Activated T-helper 1 cell treated with anti-CD3 and anti-CD28 coated beads, Interleukin-12 subunit alpha, Interleukin-12 subunit beta, Interleukin-2, Interleukin-4 antibody, amounts not matched to agents 30 ng/mL and 10 ng/mL and 1 ng/mL, durations not matched to agents 14 hours and 24 hours and 36 hours (primary cell): ENCODE data around the gene SCTR. TPM values are rescaled to one million over a fixed set of nuclear protein-coding genes. Genes with fewer than 3 reads are reported as not detected.

Experiments
- DNase-seq: peaks from one replicate; pipeline ENCODE4 v3.0.0; 2021; ENCODE audit warnings: low spot score
- H3K27ac Mint-ChIP-seq: one replicate; pipeline ENCODE4 v1.8.0; 2021; ENCODE audit warnings: mild to moderate bottlenecking, mixed read lengths
- H3K27me3 Mint-ChIP-seq: one replicate; pipeline ENCODE4 v1.8.0; 2022; ENCODE audit warnings: mild to moderate bottlenecking, moderate library complexity, mixed read lengths; ENCODE audit not compliant: insufficient read depth
- H3K36me3 Mint-ChIP-seq: one replicate; pipeline ENCODE4 v1.8.0; 2021; ENCODE audit warnings: low read depth, mixed read lengths
- H3K4me1 Mint-ChIP-seq: one replicate; pipeline ENCODE4 v1.8.0; 2021; ENCODE audit warnings: low read depth, mixed read lengths
- H3K4me3 Mint-ChIP-seq: one replicate; pipeline ENCODE4 v1.8.0; 2021; ENCODE audit warnings: mild to moderate bottlenecking, moderate library complexity, mixed read lengths
- H3K9me3 Mint-ChIP-seq: one replicate; pipeline ENCODE4 v1.8.0; 2021; ENCODE audit warnings: mixed read lengths
- intact Hi-C: fragments of 100-400 bp; cut with micrococcal nuclease; formaldehyde crosslinking; loops from one replicate; pipeline ENCODE4 v1.15.1; 2024
- total RNA-seq: library from RNA; stranded (reverse); gene quantifications from 2 replicates; pipeline ENCODE4 v1.2.3, GENCODE V29; 2022

Gene SCTR
- total RNA-seq, 1 donor from 2014 or later: not detected

DNA sequence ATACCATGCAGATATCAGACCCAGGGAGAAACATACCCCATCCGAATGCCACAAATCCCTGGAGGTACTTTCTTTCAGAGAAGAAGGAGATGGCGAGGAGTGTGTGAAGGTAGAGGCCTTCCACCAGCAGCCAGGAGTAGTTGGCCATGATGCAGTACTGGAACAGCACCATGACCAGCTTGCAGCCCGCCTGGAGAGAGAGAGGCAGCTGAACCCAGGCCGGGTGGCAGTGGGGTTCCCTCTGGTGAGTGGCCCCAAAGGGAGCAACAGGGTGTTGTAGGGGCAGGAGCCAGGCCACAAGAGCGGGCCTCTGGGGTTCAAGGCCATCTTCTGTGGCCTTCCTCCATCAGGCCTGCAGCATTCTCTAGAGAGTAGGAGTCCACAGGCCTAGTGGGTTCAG, 62.5 kb downstream of the SCTR start:
- Mint-ChIP-seq H3K4me1 (no peaks in the 10 kb centered on the region), H3K27me3 (peaks cover 5% of the 10 kb centered on the region), H3K9me3 (no peaks in the 10 kb centered on the region), H3K4me3 (no peak overlapping the region), H3K27ac (no peak overlapping the region), H3K36me3 (no peaks in the 10 kb centered on the region)
- intact Hi-C loops: no loop called here
- no peak for DNase-seq

DNA sequence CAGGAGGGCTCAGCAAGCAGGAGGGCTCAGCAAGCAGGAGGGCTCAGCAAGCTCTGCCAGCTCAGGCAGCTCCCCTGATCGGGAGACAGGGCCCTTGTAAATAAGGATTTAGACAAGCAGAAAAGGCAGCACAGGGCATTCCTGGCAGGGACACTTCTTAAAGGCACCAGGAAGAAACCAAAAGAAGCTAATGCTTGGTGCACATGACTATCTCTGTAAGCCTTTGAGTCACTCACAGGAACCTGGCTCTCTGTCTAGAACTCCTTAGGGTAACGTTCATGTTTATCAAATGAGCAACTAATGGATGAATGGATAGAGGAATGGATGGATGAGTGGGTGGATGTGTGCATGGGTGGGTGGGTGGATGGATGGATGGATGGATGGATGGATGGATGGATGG, 64.2 kb downstream of the SCTR start:
- intact Hi-C loops: no loop called here
- no peaks in the 10 kb centered on the region for H3K9me3 Mint-ChIP-seq

DNA sequence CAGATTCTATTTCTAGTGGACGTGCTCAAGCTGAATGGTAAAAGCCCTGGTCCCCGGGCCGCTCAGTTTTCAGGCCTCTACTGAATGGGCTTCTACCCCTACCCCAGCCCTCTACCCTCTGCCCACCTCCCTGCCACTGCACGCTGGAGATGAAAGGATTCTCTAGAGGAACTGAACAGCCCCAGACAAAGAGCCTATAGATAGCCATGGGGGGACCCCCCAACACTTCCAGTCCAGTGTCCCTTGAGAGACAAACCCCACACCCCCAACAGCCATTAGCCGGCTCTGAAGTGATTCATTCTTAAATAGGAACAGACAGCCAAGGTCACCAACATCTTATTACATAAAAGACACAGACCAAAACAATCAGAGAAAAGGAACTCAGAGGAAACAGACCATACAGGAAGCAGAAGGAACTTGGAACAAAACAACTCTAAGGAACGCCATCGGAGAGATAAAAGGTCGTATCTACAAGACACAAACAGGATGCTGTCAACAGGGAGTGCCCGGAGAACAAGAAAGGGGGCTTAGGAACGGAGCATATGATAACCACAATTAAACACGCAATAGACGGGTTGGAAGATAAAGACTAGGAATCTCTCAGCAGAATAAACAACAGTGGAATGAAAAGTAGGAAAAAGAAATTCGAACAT, 69.1 kb downstream of the SCTR start:
- peaks cover 13% of the 10 kb centered on the region for H3K27me3 Mint-ChIP-seq
- H3K4me3 Mint-ChIP-seq: no peak overlapping the region
- H3K9me3 Mint-ChIP-seq: no peaks in the 10 kb centered on the region
- no peak overlapping the region for H3K27ac Mint-ChIP-seq
- intact Hi-C loops: no loop called here
- DNase-seq: no peak
- H3K36me3 Mint-ChIP-seq: no peaks in the 10 kb centered on the region
- H3K4me1 Mint-ChIP-seq: no peaks in the 10 kb centered on the region

More for the DNA sequence above, 64.2 kb downstream of the SCTR start:
- Mint-ChIP-seq H3K27ac (no peak overlapping the region), H3K36me3 (no peaks in the 10 kb centered on the region), H3K4me1 (no peaks in the 10 kb centered on the region), H3K27me3 (peaks cover 7% of the 10 kb centered on the region), H3K4me3 (no peak overlapping the region)
- DNase-seq: no peak

DNA sequence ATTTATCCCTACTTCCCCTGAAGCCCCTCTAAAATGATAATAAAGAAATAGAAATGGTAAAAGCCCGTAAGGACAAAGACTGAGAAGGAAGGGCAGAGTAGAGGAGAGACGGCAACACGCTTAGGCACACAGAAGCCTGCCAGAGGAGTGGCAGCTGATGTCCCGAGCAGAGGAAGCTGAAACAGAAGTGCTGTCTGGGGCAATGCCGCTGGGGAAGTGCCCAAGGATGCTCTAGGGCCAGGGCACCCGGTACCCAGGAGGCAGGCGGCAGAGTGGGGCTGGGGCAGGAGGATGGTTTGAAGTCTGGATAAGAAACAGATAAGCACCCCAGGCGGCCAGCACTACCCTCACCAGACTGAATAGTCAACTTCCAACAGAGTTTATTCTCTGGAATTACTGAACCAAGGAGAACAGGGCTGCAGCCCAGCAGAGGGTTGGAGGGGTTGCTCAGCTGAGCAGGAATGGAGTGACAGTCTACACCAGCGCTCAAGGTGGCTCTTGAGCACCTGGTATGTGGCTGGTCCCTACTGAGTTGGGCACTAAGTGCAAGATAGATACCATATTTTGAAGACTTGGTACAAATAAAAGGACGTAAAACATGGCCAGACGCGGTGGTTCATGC, 70.2 kb downstream of the SCTR start:
- no peak for DNase-seq
- Mint-ChIP-seq H3K4me3 (no peak overlapping the region), H3K27ac (no peak overlapping the region), H3K36me3 (no peaks in the 10 kb centered on the region), H3K9me3 (no peaks in the 10 kb centered on the region), H3K27me3 (peaks cover 20% of the 10 kb centered on the region), H3K4me1 (no peaks in the 10 kb centered on the region)
- intact Hi-C loops: no loop called here

DNA sequence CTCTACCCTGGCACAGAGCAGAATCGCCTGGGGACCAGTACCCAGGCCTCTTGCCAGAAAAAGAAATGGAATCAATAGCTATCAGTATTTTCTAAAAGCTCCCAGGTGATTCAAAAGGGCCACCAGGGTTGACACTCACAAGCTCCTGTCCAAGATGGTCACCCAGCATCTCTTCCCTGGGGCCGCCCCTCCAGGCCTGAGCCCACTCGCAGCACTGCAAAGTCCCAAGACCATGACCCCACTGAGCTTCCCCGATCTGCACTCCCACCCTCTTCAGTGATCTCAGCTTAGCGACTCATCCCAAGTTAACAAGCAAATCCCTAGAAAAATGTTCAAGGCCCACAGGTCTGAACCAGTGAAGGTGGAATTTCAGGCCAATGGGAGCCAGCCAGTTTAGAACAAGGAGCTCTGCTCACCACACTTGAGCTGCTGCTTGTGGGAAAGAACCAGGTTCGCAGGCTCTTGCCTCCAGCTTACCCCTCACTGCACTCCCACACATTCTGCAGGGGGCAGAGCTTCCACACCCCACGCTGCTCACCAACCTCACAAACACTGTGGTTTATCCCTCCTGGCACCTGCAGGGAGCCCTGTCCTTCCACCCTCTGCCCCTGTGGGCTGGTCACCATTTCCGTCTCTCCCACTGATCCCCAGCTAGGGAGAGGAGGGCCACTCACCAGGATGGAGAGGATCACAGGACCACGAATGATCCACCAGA, 72.8 kb downstream of the SCTR start:
- Mint-ChIP-seq H3K4me1 (peaks cover 8% of the 10 kb centered on the region), H3K36me3 (no peaks in the 10 kb centered on the region), H3K9me3 (no peaks in the 10 kb centered on the region), H3K4me3 (no peak overlapping the region), H3K27me3 (peaks cover 22% of the 10 kb centered on the region), H3K27ac (no peak overlapping the region)
- intact Hi-C loops: no loop called here
- DNase-seq: no peak

DNA sequence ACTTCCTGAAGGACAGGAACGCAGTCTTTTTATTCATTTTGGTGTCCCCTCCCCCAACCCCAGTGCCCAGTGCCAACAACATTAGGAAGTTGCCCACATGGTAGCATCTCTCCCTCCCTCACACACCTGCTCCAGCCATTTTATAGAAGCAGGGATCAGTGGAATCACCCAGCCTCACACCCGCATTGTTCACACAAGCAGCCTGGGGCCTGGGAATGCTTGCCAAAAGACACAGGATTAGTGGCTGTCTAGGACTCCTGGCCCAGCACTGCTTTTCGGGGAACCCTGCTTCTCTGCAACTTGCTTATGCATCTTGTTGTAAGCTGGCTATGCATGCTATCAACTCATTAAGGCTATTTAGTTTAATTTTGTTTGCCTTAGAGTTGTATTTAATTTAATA, 74.8 kb downstream of the SCTR start:
- Mint-ChIP-seq H3K27ac (no peak overlapping the region), H3K27me3 (peaks cover 15% of the 10 kb centered on the region), H3K36me3 (no peaks in the 10 kb centered on the region), H3K4me1 (peaks cover 8% of the 10 kb centered on the region), H3K9me3 (no peaks in the 10 kb centered on the region), H3K4me3 (no peak overlapping the region)
- intact Hi-C loops: no loop called here
- DNase-seq: no peak

DNA sequence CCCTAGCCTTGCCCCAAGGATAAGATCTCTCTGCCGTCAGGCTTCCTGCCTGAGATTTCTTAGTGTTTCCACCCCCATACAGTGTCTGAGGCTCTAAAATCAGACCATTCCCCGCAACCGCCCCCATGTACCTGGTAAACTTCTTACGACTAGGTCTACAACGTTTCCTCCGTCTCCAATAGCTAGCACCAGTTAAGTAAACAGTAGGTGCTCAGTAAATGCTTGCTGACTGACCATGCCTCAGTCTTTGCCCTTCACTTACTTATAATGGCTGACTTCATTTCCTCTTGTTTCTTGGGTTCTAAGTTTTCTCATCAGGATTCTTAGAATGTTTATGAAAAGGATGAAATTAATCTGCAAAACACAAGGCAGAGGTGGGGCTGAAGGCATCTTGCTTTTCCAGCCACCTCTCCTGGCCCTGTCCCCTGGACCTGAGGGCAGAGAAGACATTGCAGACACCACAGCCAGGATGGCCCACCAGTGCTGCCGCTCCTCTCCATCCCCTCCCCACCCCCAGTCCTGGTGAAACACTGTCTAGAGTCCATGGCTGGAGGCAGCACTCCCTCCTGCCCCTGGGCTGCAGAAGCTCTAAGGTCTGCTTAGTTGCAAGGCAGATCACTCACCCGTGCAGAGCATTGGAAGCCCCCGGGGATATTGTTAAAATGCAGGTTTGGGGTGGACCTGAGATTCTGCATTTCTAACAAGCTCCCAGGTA, 75.7 kb downstream of the SCTR start:
- Mint-ChIP-seq H3K4me1 (peaks cover 8% of the 10 kb centered on the region), H3K27ac (no peak overlapping the region), H3K27me3 (peaks cover 15% of the 10 kb centered on the region), H3K9me3 (no peaks in the 10 kb centered on the region), H3K36me3 (no peaks in the 10 kb centered on the region), H3K4me3 (no peak overlapping the region)
- intact Hi-C loops: no loop called here
- DNase-seq: no peak

DNA sequence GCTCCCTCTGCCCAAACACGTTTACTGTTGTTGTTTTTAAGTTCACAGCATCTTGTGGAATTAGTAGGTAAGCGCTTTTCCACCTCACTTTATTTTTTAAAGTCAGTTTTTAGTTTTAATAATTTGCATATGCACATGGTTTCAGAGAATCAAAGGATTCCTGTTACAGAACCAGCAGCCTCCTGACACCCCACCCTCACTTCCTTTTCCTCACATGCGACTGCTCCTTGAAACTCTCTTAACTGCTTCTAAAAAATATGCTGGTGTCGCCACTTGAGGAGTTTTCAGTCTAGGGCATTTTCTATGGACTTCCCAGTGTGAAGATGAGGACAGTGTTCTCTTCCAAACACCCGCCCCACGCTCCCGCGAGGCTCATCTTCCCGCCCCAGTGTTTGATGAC, 78.2 kb downstream of the SCTR start:
- intact Hi-C loops: no loop called here
- H3K9me3 Mint-ChIP-seq: no peaks in the 10 kb centered on the region
- no peak overlapping the region for H3K4me3 Mint-ChIP-seq
- no peaks in the 10 kb centered on the region for H3K36me3 Mint-ChIP-seq
- no peak for DNase-seq
- peaks cover 13% of the 10 kb centered on the region for H3K27me3 Mint-ChIP-seq
- H3K27ac Mint-ChIP-seq: no peak overlapping the region
- H3K4me1 Mint-ChIP-seq: peaks cover 8% of the 10 kb centered on the region

DNA sequence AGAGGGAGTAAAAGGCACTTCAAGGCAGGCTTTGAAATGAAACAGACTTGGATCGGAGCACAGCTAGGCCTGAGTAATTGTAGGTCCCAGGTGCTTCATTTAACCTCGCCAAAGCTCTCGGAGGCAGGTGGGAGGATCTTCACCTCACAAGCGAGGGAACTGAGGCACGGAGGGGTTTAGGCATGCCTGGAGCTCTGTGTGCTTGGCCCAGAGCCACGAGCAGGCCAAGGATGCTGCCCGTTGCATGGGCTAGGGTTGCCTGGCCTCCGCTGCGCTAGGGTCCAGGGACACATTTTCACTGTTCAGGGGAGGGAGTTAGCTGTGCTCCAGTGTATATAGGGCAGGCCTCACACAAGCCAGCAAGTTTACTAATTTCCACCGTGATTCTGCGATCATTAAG, 81.4 kb downstream of the SCTR start:
- H3K4me1 Mint-ChIP-seq: no peaks in the 10 kb centered on the region
- H3K27me3 Mint-ChIP-seq: no peaks in the 10 kb centered on the region
- H3K9me3 Mint-ChIP-seq: no peaks in the 10 kb centered on the region
- no peak overlapping the region for H3K27ac Mint-ChIP-seq
- DNase-seq: no peak
- intact Hi-C loops: no loop called here
- no peaks in the 10 kb centered on the region for H3K36me3 Mint-ChIP-seq
- no peak overlapping the region for H3K4me3 Mint-ChIP-seq

DNA sequence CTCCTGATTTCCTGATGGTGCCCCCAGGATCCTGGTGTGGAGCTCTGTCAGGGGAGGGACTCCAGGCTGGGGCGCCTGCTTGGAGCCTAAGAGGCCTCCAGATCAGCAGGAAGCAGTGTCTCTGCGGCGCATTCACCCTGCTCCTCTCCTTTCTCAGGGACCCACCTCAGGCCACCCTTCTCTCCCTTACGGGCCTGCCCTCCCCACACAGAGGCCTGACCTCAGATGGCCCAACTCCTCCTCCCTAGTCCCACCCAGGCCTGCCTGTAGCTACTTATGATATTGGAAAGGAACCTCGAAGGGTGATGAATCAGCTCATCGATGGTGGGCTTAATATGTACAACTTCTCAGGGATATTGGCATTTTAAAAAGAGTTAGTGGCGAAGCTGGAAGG, 82.1 kb downstream of the SCTR start:
- H3K4me1 Mint-ChIP-seq: no peaks in the 10 kb centered on the region
- H3K9me3 Mint-ChIP-seq: no peaks in the 10 kb centered on the region
- no peaks in the 10 kb centered on the region for H3K36me3 Mint-ChIP-seq
- intact Hi-C loops: no loop called here
- H3K27ac Mint-ChIP-seq: no peak overlapping the region
- DNase-seq: no peak
- H3K4me3 Mint-ChIP-seq: no peak overlapping the region
- no peaks in the 10 kb centered on the region for H3K27me3 Mint-ChIP-seq

DNA sequence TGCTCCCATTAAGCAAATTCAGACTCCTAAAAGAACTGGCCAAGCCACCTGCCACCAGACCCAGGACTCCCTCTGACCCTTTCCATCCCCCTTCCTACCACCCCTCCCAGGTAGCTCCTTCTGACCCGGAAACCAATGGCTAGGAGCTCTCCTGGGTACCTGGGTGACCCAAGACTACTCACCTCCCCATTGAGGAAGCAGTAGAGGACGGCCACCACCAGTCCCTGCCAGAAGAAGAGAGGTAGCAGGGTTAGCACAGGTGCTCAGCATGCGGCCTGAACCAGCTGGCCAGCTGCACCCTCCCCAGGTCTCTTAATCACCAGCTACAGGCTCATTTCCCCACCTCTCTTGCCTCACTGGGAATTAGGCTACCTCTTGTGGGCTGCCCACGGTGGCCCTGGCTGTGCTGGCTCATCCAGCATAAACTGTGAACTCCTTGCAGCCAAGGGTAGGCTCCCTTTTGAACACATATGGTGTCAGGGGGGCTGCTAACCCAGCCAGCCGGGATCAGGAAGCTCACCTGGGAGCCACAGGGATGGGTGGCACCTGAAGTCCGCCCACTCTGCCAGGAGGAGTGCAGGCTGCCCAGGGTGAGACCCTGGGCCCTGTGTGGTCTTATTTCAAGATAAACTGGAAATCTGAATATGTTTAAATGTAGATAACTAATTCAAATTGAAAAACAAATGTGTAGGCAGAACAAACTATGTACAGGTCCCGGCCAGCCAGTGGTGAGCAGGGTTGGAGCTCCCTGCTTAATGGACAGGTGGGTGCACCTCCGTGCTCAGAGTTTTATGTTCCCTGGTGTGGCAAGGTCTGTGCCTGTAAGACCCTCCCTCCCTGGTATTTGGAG, 82.7 kb downstream of the SCTR start:
- no peak overlapping the region for H3K4me3 Mint-ChIP-seq
- no peaks in the 10 kb centered on the region for H3K4me1 Mint-ChIP-seq
- H3K36me3 Mint-ChIP-seq: no peaks in the 10 kb centered on the region
- H3K9me3 Mint-ChIP-seq: no peaks in the 10 kb centered on the region
- H3K27ac Mint-ChIP-seq: no peak overlapping the region
- intact Hi-C loops: no loop called here
- no peaks in the 10 kb centered on the region for H3K27me3 Mint-ChIP-seq
- no peak for DNase-seq

DNA sequence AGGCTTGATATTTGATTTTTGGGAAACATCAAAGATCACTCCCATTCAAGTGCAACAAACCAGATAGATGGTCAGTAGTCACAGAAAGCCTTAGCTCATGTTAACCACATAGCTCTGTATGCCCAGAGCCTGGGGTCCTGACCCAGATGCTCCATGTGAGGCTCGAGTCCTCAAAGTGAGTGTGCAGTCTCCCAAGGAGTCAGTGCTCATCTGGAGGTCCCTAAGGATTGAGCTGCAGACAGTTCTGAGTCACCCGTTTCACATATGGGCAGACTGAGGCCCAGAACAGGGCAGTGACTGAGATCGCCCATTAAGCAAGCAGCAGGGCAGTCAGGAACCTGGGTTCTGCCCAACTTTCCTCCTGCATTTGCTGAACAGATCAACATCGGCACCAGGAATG, 83.4 kb downstream of the SCTR start:
- no peak overlapping the region for H3K4me3 Mint-ChIP-seq
- no peak for DNase-seq
- H3K9me3 Mint-ChIP-seq: no peaks in the 10 kb centered on the region
- no peak overlapping the region for H3K27ac Mint-ChIP-seq
- no peaks in the 10 kb centered on the region for H3K36me3 Mint-ChIP-seq
- intact Hi-C loops: no loop called here
- no peaks in the 10 kb centered on the region for H3K27me3 Mint-ChIP-seq
- H3K4me1 Mint-ChIP-seq: no peaks in the 10 kb centered on the region
